ENCODE measurements around the gene RNGTT. TPM values are rescaled to one million over a fixed set of nuclear protein-coding genes. Genes with fewer than 3 reads are reported as not detected.

Gene RNGTT
- total and polyA plus RNA-seq, 10 of the 15 experiments (the other 5 are each of a cell fraction or from before 2014, with no cell fraction given), result 7.7 to 30.4 (median 22.2) TPM

- Histone ChIP-seq H4K20me1 (ENCODE audit: control insufficient read depth, insufficient read depth) (no peaks in the 10 kb centered on the region), H3K79me2 (ENCODE audit: control insufficient read depth, insufficient read depth, low read length) (no peaks in the 10 kb centered on the region), H3K4me2 (ENCODE audit: control insufficient read depth, insufficient read depth) (no peak overlapping the region), H3K27ac (ENCODE audit: control insufficient read depth, insufficient read depth) (no peak overlapping the region), H3K27me3 (replicated peaks in 1 of 2; ENCODE audit: control insufficient read depth in 2 of 2, insufficient read depth in 2 of 2, low read length in 1 of 2) (no peaks in the 10 kb centered on the region), H3K9ac (ENCODE audit: control insufficient read depth, insufficient read depth, low read length) (no peak overlapping the region), H3K36me3 (ENCODE audit: control insufficient read depth in 2 of 2, insufficient read depth in 2 of 2, low read length in 1 of 2) (no peaks in the 10 kb centered on the region), H2AFZ (ENCODE audit: control insufficient read depth, low read depth, low read length) (no peak overlapping the region), H3K4me1 (ENCODE audit: control insufficient read depth, insufficient read depth, low read length) (peaks cover 5% of the 10 kb centered on the region; the same call in 1 of the 2 replicates), H3K9me3 (replicated peaks; ENCODE audit: control insufficient read depth, insufficient read depth, low read length) (no peaks in the 10 kb centered on the region), H3K4me3 (no peak overlapping the region)
- SMC1A ChIA-PET (ENCODE audit: uncharacterized antibody, unreplicated experiment), result interaction anchor here (1.0 to 1.6 kb wide), 2 partner anchors 9 to 12 kb away, joined by 4 to 5 read pairs; no protein-coding TSS in a partner anchor
- no TSS peak for BruUV-seq (replicated peaks)
- ATAC-seq, result no peak
- FAIRE-seq, result no peak
- no peak for TF ChIP-seq MTA3 (IDR thresholded peaks at IDR 0.05; ENCODE audit: borderline replicate concordance, low read length)
- no peak for TF ChIP-seq TCF7 (IDR thresholded peaks at IDR 0.05; ENCODE audit: borderline replicate concordance)
- TF ChIP-seq CEBPB (IDR thresholded peaks at IDR 0.05; ENCODE audit: borderline replicate concordance in 1 of 2, low read depth in 2 of 2, low read length in 2 of 2), result no peak
- no peak for TF ChIP-seq CHD2 (IDR thresholded peaks at IDR 0.05; ENCODE audit: borderline replicate concordance, low read depth, low read length)
- TF ChIP-seq RELB (IDR thresholded peaks at IDR 0.05; ENCODE audit: low read depth), result no peak
- no peak for TF ChIP-seq GABPA (IDR thresholded peaks at IDR 0.05; ENCODE audit: low read depth)
- TF ChIP-seq TCF12 (IDR thresholded peaks at IDR 0.05; ENCODE audit: low read depth, low read length), result no peak
- no peak for TF ChIP-seq FOS (IDR thresholded peaks at IDR 0.05; ENCODE audit: borderline replicate concordance, extremely low read depth, insufficient read length)
- TF ChIP-seq KAT2A (conservative IDR thresholded peaks at IDR 0.05; ENCODE audit: control insufficient read depth, low read depth, low read length), result no peak
- TF ChIP-seq POLR2AphosphoS5 (IDR thresholded peaks at IDR 0.05; ENCODE audit: low read length), result no peak
- no peak for TF ChIP-seq FOXK2 (IDR thresholded peaks at IDR 0.05)
- no peak for TF ChIP-seq USF1 (IDR thresholded peaks at IDR 0.05; ENCODE audit: borderline replicate concordance, extremely low read length, insufficient read depth, low read depth, low read length)
- no peak for TF ChIP-seq ZBTB33 (IDR thresholded peaks at IDR 0.05)
- TF ChIP-seq EED (IDR thresholded peaks at IDR 0.05; ENCODE audit: low read depth), result no peak
- DNase-seq (ENCODE audit: low read depth, low spot score), result no peak
- CTCF ChIA-PET, result interaction anchor here (0.6 to 1.0 kb wide), 2 partner anchors 10 to 988 kb away, joined by 3 read pairs; no protein-coding TSS in a partner anchor
- WGBS (ENCODE audit: insufficient coverage, insufficient replicate concordance, low lambda C conversion rate, missing lambda C conversion rate), result 98% methylated on average over 7 of the region's 7 CpGs
- intact Hi-C loops (cut with micrococcal nuclease; ENCODE audit: unreplicated experiment) (no loop called here), in situ Hi-C loops (cut with MboI) (no loop called here)
- POLR2A ChIA-PET, result no interaction called here
- RAD21 ChIA-PET (ENCODE audit: unreplicated experiment), result interaction anchor here (0.5 kb wide), 1 partner anchor 622 kb away, joined by 3 read pairs; no protein-coding TSS in a partner anchor
These were observed 85.5 kb downstream of the RNGTT start for GRCh38 chr6:88877893-88878292.
